Fibroblast of lung (primary cell): Measurements from ENCODE around the gene CNTN4. TPM values are rescaled to one million over a fixed set of nuclear protein-coding genes. Genes with fewer than 3 reads are reported as not detected.
A peak's percentile ranks its signal among the peaks of the same experiment; 100 is the strongest.

Experiments used
- DNase-seq, 2 donors: peaks; one replicate each; pipeline versions ENCODE4 v3.0.0 to v3.0.0-alpha.2; 2010; ENCODE audit warnings: low read depth in 2 of 2
- H2AFZ ChIP-seq: 2 replicates; pipeline ENCODE4 v1.5.1; 2012; ENCODE audit warnings: low read length, control low read depth, inconsistent platforms
- H3K27ac ChIP-seq: 2 replicates; pipeline ENCODE4 v1.5.1; 2011; ENCODE audit warnings: low read length, control low read depth; ENCODE audit not compliant: insufficient read depth
- H3K27me3 ChIP-seq: 2 replicates; pipeline ENCODE4 v1.5.1; 2011; ENCODE audit warnings: mild to moderate bottlenecking, low read length; ENCODE audit not compliant: control insufficient read depth, insufficient read depth
- H3K36me3 ChIP-seq: 2 replicates; pipeline ENCODE4 v1.5.1; 2011; ENCODE audit warnings: low read length; ENCODE audit not compliant: control insufficient read depth, insufficient read depth
- H3K4me1 ChIP-seq: 2 replicates; pipeline ENCODE4 v1.5.1; 2011; ENCODE audit warnings: low read length; ENCODE audit not compliant: control insufficient read depth, insufficient read depth; ENCODE audit errors: extremely low read depth
- H3K4me2 ChIP-seq: 2 replicates; pipeline ENCODE4 v1.5.1; 2011; ENCODE audit warnings: low read length, control low read depth; ENCODE audit not compliant: insufficient read depth; ENCODE audit errors: extremely low read depth
- H3K4me3 ChIP-seq, 4 experiments: fragments of 200-600 bp in 1 of 4; sonication (generic) in 1 of 4; replicated peaks in 1 of 4; 2 replicates each; pipeline ENCODE4 v1.5.1; 2011 to 2016; ENCODE audit warnings: low read length in 4 of 4, low read depth in 3 of 4, mild to moderate bottlenecking in 3 of 4, control low read depth in 2 of 4, inconsistent platforms in 1 of 4, mixed read lengths in 1 of 4; ENCODE audit not compliant: insufficient read depth in 1 of 4; ENCODE audit errors: control extremely low read depth in 1 of 4
- H3K79me2 ChIP-seq: 2 replicates; pipeline ENCODE4 v1.5.1; 2012; ENCODE audit warnings: mild to moderate bottlenecking, low read length, inconsistent platforms; ENCODE audit not compliant: control insufficient read depth, insufficient read depth
- H3K9ac ChIP-seq: 2 replicates; pipeline ENCODE4 v1.5.1; 2011; ENCODE audit warnings: mild to moderate bottlenecking, low read length, control low read depth; ENCODE audit not compliant: insufficient read depth
- H3K9me3 ChIP-seq: 2 replicates; pipeline ENCODE4 v1.5.1; 2012; ENCODE audit warnings: low read depth, low read length; ENCODE audit not compliant: control insufficient read depth, insufficient read depth
- H4K20me1 ChIP-seq: 2 replicates; pipeline ENCODE4 v1.5.1; 2011; ENCODE audit warnings: low read length; ENCODE audit not compliant: control insufficient read depth, insufficient read depth; ENCODE audit errors: extremely low read depth
- EZH2 ChIP-seq: IDR thresholded peaks from 2 replicates; pipeline ENCODE4 v1.5.1; 2012; ENCODE audit warnings: low read length, control low read depth, mild to moderate bottlenecking; ENCODE audit errors: missing control alignments
- polyA plus RNA-seq, 2 donors: library from polyadenylated mRNA; depleted of rRNA in 1 of 2; stranded (reverse) in 1 of 2; unstranded in 1 of 2; fragments of >200 nt; gene quantifications; 2 replicates each; pipeline ENCODE4 v1.2.1, GENCODE V29; 2011 to 2012; ENCODE audit warnings: missing spikeins in 1 of 2
- total RNA-seq: library from RNA; depleted of rRNA; stranded (reverse); fragments of >200 nt; gene quantifications from 2 replicates; pipeline ENCODE4 v1.2.1, GENCODE V29; 2014
- TF ChIP-seq, protein P1 (sequence below), 2 donors: IDR thresholded peaks in 1 of 2; conservative IDR thresholded peaks in 1 of 2; 1 replicate in 1 of 2; 2 replicates in 1 of 2; pipeline ENCODE4 v1.5.1; 2011 to 2012; ENCODE audit warnings: low read length in 2 of 2, control low read depth in 1 of 2, inconsistent platforms in 1 of 2, low read depth in 1 of 2, mild to moderate bottlenecking in 1 of 2

CNTN4 gene
- total and polyA plus RNA-seq, 2 donors (not counting 1 experiment from before 2014, with no cell fraction given): 0.17 to 0.69 TPM

GRCh38 chr3:2096216-2096615 is 2.5 kb upstream of the CNTN4 start:
- Histone ChIP-seq H3K79me2 (no peaks in the 10 kb centered on the region), H3K4me2 (no peak overlapping the region), H3K9ac (no peak overlapping the region), H2AFZ (no peak overlapping the region), H3K4me3 (no peak overlapping the region), H3K27me3 (peaks cover 7% of the 10 kb centered on the region), H3K36me3 (no peaks in the 10 kb centered on the region), H4K20me1 (no peaks in the 10 kb centered on the region), H3K4me1 (no peaks in the 10 kb centered on the region), H3K27ac (no peak overlapping the region), H3K9me3 (no peaks in the 10 kb centered on the region)
- TF ChIP-seq, protein P1, sequence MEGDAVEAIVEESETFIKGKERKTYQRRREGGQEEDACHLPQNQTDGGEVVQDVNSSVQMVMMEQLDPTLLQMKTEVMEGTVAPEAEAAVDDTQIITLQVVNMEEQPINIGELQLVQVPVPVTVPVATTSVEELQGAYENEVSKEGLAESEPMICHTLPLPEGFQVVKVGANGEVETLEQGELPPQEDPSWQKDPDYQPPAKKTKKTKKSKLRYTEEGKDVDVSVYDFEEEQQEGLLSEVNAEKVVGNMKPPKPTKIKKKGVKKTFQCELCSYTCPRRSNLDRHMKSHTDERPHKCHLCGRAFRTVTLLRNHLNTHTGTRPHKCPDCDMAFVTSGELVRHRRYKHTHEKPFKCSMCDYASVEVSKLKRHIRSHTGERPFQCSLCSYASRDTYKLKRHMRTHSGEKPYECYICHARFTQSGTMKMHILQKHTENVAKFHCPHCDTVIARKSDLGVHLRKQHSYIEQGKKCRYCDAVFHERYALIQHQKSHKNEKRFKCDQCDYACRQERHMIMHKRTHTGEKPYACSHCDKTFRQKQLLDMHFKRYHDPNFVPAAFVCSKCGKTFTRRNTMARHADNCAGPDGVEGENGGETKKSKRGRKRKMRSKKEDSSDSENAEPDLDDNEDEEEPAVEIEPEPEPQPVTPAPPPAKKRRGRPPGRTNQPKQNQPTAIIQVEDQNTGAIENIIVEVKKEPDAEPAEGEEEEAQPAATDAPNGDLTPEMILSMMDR (conservative IDR thresholded peaks at IDR 0.05 in 1 of 2, IDR thresholded peaks at IDR 0.05 in 1 of 2; ENCODE audit: low read depth in 1 of 2, low read length in 2 of 2): no peak
- no peak for TF ChIP-seq EZH2
- no peak for DNase-seq

DNA sequence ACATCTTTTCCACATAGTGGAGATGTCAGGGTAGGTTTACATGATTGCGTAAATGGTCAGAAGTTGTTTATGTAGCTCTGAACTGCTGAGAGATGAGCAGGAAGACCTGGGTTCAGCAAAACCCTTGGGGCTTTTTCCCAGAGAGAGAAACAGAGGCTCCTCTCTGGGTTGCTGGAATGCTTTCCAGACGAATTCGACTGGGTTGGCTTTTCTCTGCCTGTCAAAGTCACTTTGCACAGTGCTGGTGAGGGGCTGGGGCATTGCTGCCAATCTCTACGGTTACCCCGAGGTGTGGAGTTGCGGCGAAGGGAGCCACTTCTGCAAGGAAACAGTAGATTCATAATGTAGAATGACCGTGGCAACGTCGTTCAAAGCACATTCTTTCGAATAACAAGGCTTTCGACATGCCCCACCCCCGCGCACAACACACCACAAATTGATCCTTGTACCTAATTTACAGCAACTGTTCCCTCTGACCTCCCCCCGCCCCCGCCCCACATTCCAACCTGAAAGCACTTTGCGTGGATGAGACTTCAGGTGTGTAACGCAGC is 950 bp upstream of the CNTN4 start:
- DNase-seq: peak in 1 of 2 donors; percentile 21

GRCh38 chr3:2099028-2099671 is 484 bp downstream of the CNTN4 start:
- H3K4me1 ChIP-seq: no peaks in the 10 kb centered on the region
- H3K27ac ChIP-seq: no peak overlapping the region
- no peak overlapping the region for H3K4me3 ChIP-seq
- no peaks in the 10 kb centered on the region for H3K36me3 ChIP-seq
- H4K20me1 ChIP-seq: no peaks in the 10 kb centered on the region
- DNase-seq: no peak
- H3K4me2 ChIP-seq: no peak overlapping the region
- no peaks in the 10 kb centered on the region for H3K79me2 ChIP-seq
- peaks cover 7% of the 10 kb centered on the region for H3K27me3 ChIP-seq
- H3K9ac ChIP-seq: no peak overlapping the region
- H3K9me3 ChIP-seq: no peaks in the 10 kb centered on the region
- no peak overlapping the region for H2AFZ ChIP-seq
- peak; percentile 55 for TF ChIP-seq EZH2
- TF ChIP-seq, protein P1 (conservative IDR thresholded peaks at IDR 0.05 in 1 of 2, IDR thresholded peaks at IDR 0.05 in 1 of 2; ENCODE audit: low read depth in 1 of 2, low read length in 2 of 2): no peak

More for the DNA sequence above, 950 bp upstream of the CNTN4 start:
- H2AFZ ChIP-seq: no peak overlapping the region
- no peaks in the 10 kb centered on the region for H3K9me3 ChIP-seq
- no peaks in the 10 kb centered on the region for H3K79me2 ChIP-seq
- no peak for TF ChIP-seq EZH2
- TF ChIP-seq, protein P1 (conservative IDR thresholded peaks at IDR 0.05 in 1 of 2, IDR thresholded peaks at IDR 0.05 in 1 of 2; ENCODE audit: low read depth in 1 of 2, low read length in 2 of 2): no peak
- H3K4me3 ChIP-seq: no peak overlapping the region
- H4K20me1 ChIP-seq: no peaks in the 10 kb centered on the region
- no peaks in the 10 kb centered on the region for H3K4me1 ChIP-seq
- H3K27ac ChIP-seq: no peak overlapping the region
- no peak overlapping the region for H3K4me2 ChIP-seq
- H3K36me3 ChIP-seq: no peaks in the 10 kb centered on the region
- H3K27me3 ChIP-seq: peaks cover 7% of the 10 kb centered on the region
- no peak overlapping the region for H3K9ac ChIP-seq
